Measurements from ENCODE around the gene TMEM255B. TPM values are rescaled to one million over a fixed set of nuclear protein-coding genes. Genes with fewer than 3 reads are reported as not detected.

TMEM255B gene
- total RNA-seq, 1 experiment from 2014 or later = 7.7 TPM

GRCh38 chr13:113843864-113844556, 85.0 kb downstream of the TMEM255B start:
- no TSS peak for BruUV-seq (replicated peaks)
- Histone ChIP-seq H3K9ac (ENCODE audit: low read length) (no peak overlapping the region), H3K4me2 (ENCODE audit: low read length) (no peak overlapping the region), H3K4me1 (ENCODE audit: control insufficient read depth in 1 of 2, insufficient read depth in 2 of 2, low read length in 2 of 2) (peaks cover 10 to 27% of the 10 kb centered on the region in 2 experiments), H2AFZ (ENCODE audit: low read depth, low read length, poor library complexity, severe bottlenecking) (no peak overlapping the region), H3K27me3 (ENCODE audit: insufficient read depth, low read length) (no peaks in the 10 kb centered on the region), H3K36me3 (ENCODE audit: control insufficient read depth in 1 of 2, insufficient read depth in 2 of 2, low read length in 2 of 2) (no peaks in the 10 kb centered on the region; a peak in 1 of 4 replicates), H3K79me2 (ENCODE audit: insufficient read depth, low read length) (peaks cover 26% of the 10 kb centered on the region), H4K20me1 (ENCODE audit: insufficient read depth) (no peaks in the 10 kb centered on the region), H3K27ac (ENCODE audit: low read depth, low read length) (no peak overlapping the region), H3K9me3 (ENCODE audit: control insufficient read depth in 1 of 2, insufficient read depth in 1 of 2, low read depth in 1 of 2, low read length in 2 of 2) (no peaks in the 10 kb centered on the region), H3K9me2 (ENCODE audit: insufficient read depth) (no peaks in the 10 kb centered on the region), H3K4me3 (replicated peaks in 1 of 2; ENCODE audit: low read depth in 1 of 2, low read length in 2 of 2) (no peak overlapping the region)
- intact Hi-C loops (cut with micrococcal nuclease) = no loop called here
- ATAC-seq = peak; percentile 13; the same call in 1 of the 2 replicates
- ChIA-PET CTCF (interaction anchor here (0.7 kb wide), 1 partner anchor 19 kb away, joined by 3 read pairs; no protein-coding TSS in a partner anchor), POLR2A (no interaction called here), RAD21 (ENCODE audit: low non-redundant PET in 1 of 2, low total read pairs in 2 of 2, uncharacterized antibody in 2 of 2, unreplicated experiment in 2 of 2) (no interaction called here)
- DNase-seq (ENCODE audit: low read depth, low spot score) = no peak
- peak in 1 of 3 experiments; percentile 26; a peak in 2 of 6 replicates for TF ChIP-seq CTCF (IDR thresholded peaks at IDR 0.05 in 2 of 3, conservative IDR thresholded peaks at IDR 0.05 in 1 of 3; ENCODE audit: borderline replicate concordance in 1 of 3, insufficient read depth in 1 of 3, low read depth in 2 of 3, low read length in 2 of 3)
- TF ChIP-seq REST (IDR thresholded peaks at IDR 0.05; ENCODE audit: low read depth) = no peak
